ENCODE results near the gene TMEM209.

DNA sequence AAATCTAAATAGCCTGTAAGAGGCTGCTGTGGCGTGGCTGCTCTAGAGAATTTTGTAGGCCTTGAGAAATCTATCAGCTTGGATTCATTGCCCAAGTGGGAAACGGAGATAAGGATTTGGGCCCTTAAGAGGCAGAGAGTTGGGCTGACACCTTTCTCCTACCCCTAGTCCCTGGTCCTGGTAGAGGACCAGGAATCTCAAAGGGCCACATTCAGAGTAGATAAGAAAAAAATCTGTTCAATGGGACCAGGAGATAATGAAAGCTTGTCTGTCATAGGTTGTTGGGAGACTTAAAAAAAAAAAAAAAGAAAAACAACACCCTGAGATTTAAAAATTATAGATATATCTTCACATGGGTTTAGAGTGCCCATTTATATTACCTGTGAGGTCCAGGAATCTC, 17.8 kb downstream of the TMEM209 start:
- TF ChIP-seq, protein P1, sequence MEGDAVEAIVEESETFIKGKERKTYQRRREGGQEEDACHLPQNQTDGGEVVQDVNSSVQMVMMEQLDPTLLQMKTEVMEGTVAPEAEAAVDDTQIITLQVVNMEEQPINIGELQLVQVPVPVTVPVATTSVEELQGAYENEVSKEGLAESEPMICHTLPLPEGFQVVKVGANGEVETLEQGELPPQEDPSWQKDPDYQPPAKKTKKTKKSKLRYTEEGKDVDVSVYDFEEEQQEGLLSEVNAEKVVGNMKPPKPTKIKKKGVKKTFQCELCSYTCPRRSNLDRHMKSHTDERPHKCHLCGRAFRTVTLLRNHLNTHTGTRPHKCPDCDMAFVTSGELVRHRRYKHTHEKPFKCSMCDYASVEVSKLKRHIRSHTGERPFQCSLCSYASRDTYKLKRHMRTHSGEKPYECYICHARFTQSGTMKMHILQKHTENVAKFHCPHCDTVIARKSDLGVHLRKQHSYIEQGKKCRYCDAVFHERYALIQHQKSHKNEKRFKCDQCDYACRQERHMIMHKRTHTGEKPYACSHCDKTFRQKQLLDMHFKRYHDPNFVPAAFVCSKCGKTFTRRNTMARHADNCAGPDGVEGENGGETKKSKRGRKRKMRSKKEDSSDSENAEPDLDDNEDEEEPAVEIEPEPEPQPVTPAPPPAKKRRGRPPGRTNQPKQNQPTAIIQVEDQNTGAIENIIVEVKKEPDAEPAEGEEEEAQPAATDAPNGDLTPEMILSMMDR (IDR thresholded peaks at IDR 0.05) = no peak
- no peak for TF ChIP-seq POLR2A (IDR thresholded peaks at IDR 0.05)

All from adrenal gland (tissue), 5 donors.